Neural cell (in vitro differentiated cells): Measurements from ENCODE around the gene CCDC90B. TPM values are rescaled to one million over a fixed set of nuclear protein-coding genes. Genes with fewer than 3 reads are reported as not detected.
A peak's percentile ranks its signal among the peaks of the same experiment; 100 is the strongest.

ENCODE experiments used
- H2AFZ ChIP-seq: fragments of 200-600, 300-800 bp; sonication (generic), shearing (Covaris generic); 2 replicates; pipeline ENCODE4 v1.6.0; 2014; ENCODE audit warnings: low read depth, mild to moderate bottlenecking, antibody characterized with exemption, low read length, moderate library complexity
- H3F3A ChIP-seq: fragments of 200-600 bp; shearing (Covaris generic); 2 replicates; pipeline ENCODE4 v1.6.1; 2016; ENCODE audit warnings: mild to moderate bottlenecking, moderate library complexity, mixed read lengths, antibody characterized with exemption, low read length; ENCODE audit not compliant: insufficient read depth, poor library complexity, severe bottlenecking
- H3K27ac ChIP-seq: fragments of 200-600, 300-800 bp; sonication (generic), shearing (Covaris generic); 2 replicates; pipeline ENCODE4 v1.5.1; 2014; ENCODE audit warnings: mild to moderate bottlenecking, low read length, moderate library complexity
- H3K27me3 ChIP-seq: fragments of 300-800, 200-600 bp; sonication (generic), shearing (Covaris generic); 2 replicates; pipeline ENCODE4 v1.6.0; 2014; ENCODE audit warnings: mild to moderate bottlenecking, low read depth, low read length, moderate library complexity; ENCODE audit not compliant: insufficient read depth
- H3K36me3 ChIP-seq: fragments of 300-800, 200-600 bp; sonication (generic), shearing (Covaris generic); 2 replicates; pipeline ENCODE4 v1.5.1; 2014; ENCODE audit warnings: mild to moderate bottlenecking, antibody characterized with exemption, low read length, moderate library complexity; ENCODE audit not compliant: insufficient read depth
- H3K4me2 ChIP-seq: fragments of 300-800, 200-600 bp; sonication (generic), shearing (Covaris generic); 2 replicates; pipeline ENCODE4 v1.6.0; 2014; ENCODE audit warnings: mild to moderate bottlenecking, low read length
- H3K4me3 ChIP-seq: fragments of 300-800, 200-600 bp; sonication (generic), shearing (Covaris generic); 2 replicates; pipeline ENCODE4 v1.5.1; 2014; ENCODE audit warnings: mild to moderate bottlenecking, low read length, moderate library complexity
- H3K79me2 ChIP-seq: fragments of 200-600 bp; shearing (Covaris generic); replicated peaks from 2 replicates; pipeline ENCODE4 v1.6.0; 2014; ENCODE audit warnings: mild to moderate bottlenecking, low read length, moderate library complexity; ENCODE audit not compliant: insufficient read depth
- H3K9ac ChIP-seq: fragments of 300-800, 200-600 bp; sonication (generic), shearing (Covaris generic); 2 replicates; pipeline ENCODE4 v1.6.1; 2016; ENCODE audit warnings: mild to moderate bottlenecking, low read length, mixed read lengths
- H3K9me2 ChIP-seq: fragments of 200-600 bp; shearing (Covaris generic); 2 replicates; pipeline ENCODE4 v1.6.1; 2016; ENCODE audit warnings: mild to moderate bottlenecking, low read length, mixed read lengths; ENCODE audit not compliant: insufficient read depth
- H3K9me3 ChIP-seq: fragments of 200-600, 300-800 bp; sonication (generic), shearing (Covaris generic); 2 replicates; pipeline ENCODE4 v1.6.1; 2016; ENCODE audit warnings: mild to moderate bottlenecking, mixed run types, low read length, moderate library complexity, mixed read lengths
- H4K20me1 ChIP-seq: fragments of 200-600 bp; shearing (Covaris generic); 2 replicates; pipeline ENCODE4 v1.6.1; 2016; ENCODE audit warnings: mild to moderate bottlenecking, mixed run types; ENCODE audit not compliant: insufficient read depth
- CTCF ChIP-seq: fragments of 450-650 bp; IDR thresholded peaks from 2 replicates; pipeline ENCODE4 v1.5.1; 2014; ENCODE audit warnings: antibody characterized with exemption, mild to moderate bottlenecking, moderate library complexity; ENCODE audit not compliant: poor library complexity, severe bottlenecking
- EP300 ChIP-seq: fragments of 450-650 bp; conservative IDR thresholded peaks from 2 replicates; pipeline ENCODE4 v1.6.1; 2014; ENCODE audit warnings: antibody characterized with exemption, mild to moderate bottlenecking, moderate library complexity; ENCODE audit not compliant: poor library complexity, severe bottlenecking
- EZH2 ChIP-seq: fragments of 200-600, 300-800 bp; shearing (Covaris generic), sonication (generic); IDR thresholded peaks from 2 replicates; pipeline ENCODE4 v1.6.1; 2014; ENCODE audit warnings: antibody characterized with exemption, low read length, borderline replicate concordance, mild to moderate bottlenecking; ENCODE audit not compliant: insufficient read depth, poor library complexity, severe bottlenecking
- MXI1 ChIP-seq: fragments of 450-650 bp; conservative IDR thresholded peaks from 2 replicates; pipeline ENCODE4 v1.6.1; 2014; ENCODE audit warnings: antibody characterized with exemption, mild to moderate bottlenecking; ENCODE audit not compliant: poor library complexity, severe bottlenecking
- POLR2AphosphoS5 ChIP-seq: IDR thresholded peaks from 2 replicates; pipeline ENCODE4 v1.6.1; 2012
- RAD21 ChIP-seq: fragments of 450-650 bp; conservative IDR thresholded peaks from 2 replicates; pipeline ENCODE4 v1.6.1; 2014; ENCODE audit warnings: antibody characterized with exemption, mild to moderate bottlenecking, moderate library complexity
- REST ChIP-seq: IDR thresholded peaks from 2 replicates; pipeline ENCODE4 v1.6.1; 2012; ENCODE audit warnings: borderline replicate concordance
- SMC3 ChIP-seq: fragments of 450-650 bp; conservative IDR thresholded peaks from 2 replicates; pipeline ENCODE4 v1.6.1; 2014; ENCODE audit warnings: antibody characterized with exemption, mild to moderate bottlenecking, moderate library complexity; ENCODE audit not compliant: poor library complexity
- TAF1 ChIP-seq: IDR thresholded peaks from 2 replicates; pipeline ENCODE4 v1.6.1; 2012; ENCODE audit warnings: low read depth
- polyA plus RNA-seq: library from polyadenylated mRNA; depleted of rRNA; stranded (reverse); fragments of >200 nt; gene quantifications from 2 replicates; pipeline ENCODE4 v1.2.3, GENCODE V29; 2014

The CCDC90B gene
- polyA plus RNA-seq, 1 donor from 2014 or later, result 351 TPM

DNA sequence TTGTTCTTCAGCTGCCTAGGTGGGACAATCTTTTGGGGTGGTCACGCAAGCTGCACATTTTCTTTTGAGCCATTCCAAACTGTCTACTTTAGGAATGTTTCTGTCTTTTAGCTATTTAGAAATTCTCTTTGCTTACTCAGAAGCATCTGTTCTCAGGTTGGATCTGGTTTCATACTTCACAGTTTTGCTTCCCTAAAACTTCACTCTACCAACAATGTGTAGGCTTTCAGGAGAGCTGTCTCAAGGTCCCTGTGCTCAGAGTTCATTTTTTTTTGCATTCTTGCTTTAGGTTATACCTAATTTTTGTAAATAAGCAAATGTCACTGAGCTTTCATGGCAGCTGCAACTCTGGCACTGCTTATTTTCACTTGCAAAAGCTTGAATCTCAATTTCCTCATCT, 36.7 kb downstream of the CCDC90B start:
- Histone ChIP-seq H3K9ac (no peak overlapping the region), H3F3A (no peaks in the 10 kb centered on the region), H3K4me2 (no peak overlapping the region), H4K20me1 (no peaks in the 10 kb centered on the region), H3K36me3 (no peaks in the 10 kb centered on the region), H2AFZ (no peak overlapping the region), H3K9me2 (no peaks in the 10 kb centered on the region), H3K27me3 (no peaks in the 10 kb centered on the region), H3K27ac (no peak overlapping the region), H3K9me3 (no peaks in the 10 kb centered on the region), H3K79me2 (no peaks in the 10 kb centered on the region), H3K4me3 (no peak overlapping the region)
- no peak for TF ChIP-seq SMC3
- no peak for TF ChIP-seq EP300
- TF ChIP-seq POLR2AphosphoS5, result no peak
- no peak for TF ChIP-seq TAF1
- no peak for TF ChIP-seq REST
- no peak for TF ChIP-seq CTCF

- no peak overlapping the region for H3K4me2 ChIP-seq
- no peak overlapping the region for H3K9ac ChIP-seq
- TF ChIP-seq MXI1 (no peak), CTCF (peak; percentile 58), TAF1 (no peak), EP300 (no peak), RAD21 (peak; percentile 47), POLR2AphosphoS5 (no peak), SMC3 (peak; percentile 65), EZH2 (no peak), REST (no peak)
- H3K9me2 ChIP-seq, result no peaks in the 10 kb centered on the region
- H3K36me3 ChIP-seq, result no peaks in the 10 kb centered on the region
- H3K27ac ChIP-seq, result no peak overlapping the region
- H3K4me3 ChIP-seq, result no peak overlapping the region
- no peaks in the 10 kb centered on the region for H3K27me3 ChIP-seq
- H3F3A ChIP-seq, result no peaks in the 10 kb centered on the region
- no peaks in the 10 kb centered on the region for H3K9me3 ChIP-seq
- H3K79me2 ChIP-seq, result no peaks in the 10 kb centered on the region
- no peaks in the 10 kb centered on the region for H4K20me1 ChIP-seq
- no peak overlapping the region for H2AFZ ChIP-seq
Observed at GRCh38 chr11:83241291-83241946, 44.7 kb downstream of the CCDC90B start.
